GM18508 (cell line): ENCODE results near the gene MORC3.

ENCODE experiments used
- ATAC-seq: cut with Tn5 transposase; IDR thresholded peaks from one replicate; pipeline ENCODE4 v1.9.1; 2021; ENCODE audit warnings: moderate number of reproducible peaks; ENCODE audit not compliant: insufficient read depth, unreplicated experiment

MORC3 gene

GRCh38 chr21:36420571-36421339 lies 100.8 kb downstream of the MORC3 start:
- no peak for ATAC-seq

- no peak for ATAC-seq
Measured at GRCh38 chr21:36422279-36423098, 102.5 kb downstream of the MORC3 start.

- no peak for ATAC-seq
Measured at GRCh38 chr21:36423771-36424433, 103.9 kb downstream of the MORC3 start.

- no peak for ATAC-seq
Measured at GRCh38 chr21:36424592-36424991, 104.6 kb downstream of the MORC3 start.

GRCh38 chr21:36425286-36425685 lies 105.3 kb downstream of the MORC3 start:
- no peak for ATAC-seq
